ENCODE data around the gene STKLD1. TPM values are rescaled to one million over a fixed set of nuclear protein-coding genes. Genes with fewer than 3 reads are reported as not detected.

Gene STKLD1
- total RNA-seq, 2 experiments from 2014 or later, result 0.65 to 2.0 TPM

- H3K9me3 Mint-ChIP-seq, result no peaks in the 10 kb centered on the region
- ChIA-PET POLR2A (interaction anchor here (0.6 kb wide), 1 partner anchor 238 kb away, joined by 3 read pairs; no protein-coding TSS in a partner anchor), CTCF (interaction anchor here (1.2 to 1.5 kb wide), 2 partner anchors 11 to 19 kb away, joined by 3 to 4 read pairs; no protein-coding TSS in a partner anchor)
- H3K27ac Mint-ChIP-seq, result no peak overlapping the region
- H3K36me3 Mint-ChIP-seq (ENCODE audit: low read depth), result no peaks in the 10 kb centered on the region
- H3K27me3 Mint-ChIP-seq, result no peaks in the 10 kb centered on the region
- H3K4me3 Mint-ChIP-seq, result no peak overlapping the region
- no peak for DNase-seq
- H3K4me1 Mint-ChIP-seq, result no peaks in the 10 kb centered on the region
Measured at GRCh38 chr9:133397370-133397769, 21.2 kb downstream of the STKLD1 start.

DNA sequence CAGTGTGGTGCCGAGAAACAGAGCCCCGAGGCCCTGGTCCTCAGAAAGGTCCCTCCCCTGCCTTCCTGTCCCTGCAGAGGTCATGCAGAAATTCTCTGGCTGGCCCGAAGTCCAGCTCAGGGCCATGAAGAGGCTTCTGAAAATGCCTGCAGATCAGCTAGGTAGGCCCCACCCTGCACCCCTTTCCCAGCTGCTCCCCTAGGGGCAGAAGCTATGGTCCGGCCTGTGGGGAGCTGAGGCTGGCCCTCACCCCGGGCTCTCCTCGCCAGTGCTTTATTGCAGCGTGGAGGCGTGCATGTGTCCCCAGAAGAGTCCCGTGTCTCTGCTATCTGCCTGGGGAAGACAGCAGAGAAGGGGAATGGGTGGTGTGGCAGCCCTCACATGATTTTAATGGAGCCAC is 21.7 kb downstream of the STKLD1 start:
- H3K27ac Mint-ChIP-seq, result no peak overlapping the region
- H3K36me3 Mint-ChIP-seq (ENCODE audit: low read depth), result no peaks in the 10 kb centered on the region
- no peak overlapping the region for H3K4me3 Mint-ChIP-seq
- no peaks in the 10 kb centered on the region for H3K27me3 Mint-ChIP-seq
- no peak for DNase-seq
- ChIA-PET CTCF (interaction anchor here (0.7 to 1.5 kb wide), 3 partner anchors 11 to 115 kb away, joined by 3 to 4 read pairs (median 3); no protein-coding TSS in a partner anchor), POLR2A (no interaction called here)
- H3K9me3 Mint-ChIP-seq, result no peaks in the 10 kb centered on the region
- no peaks in the 10 kb centered on the region for H3K4me1 Mint-ChIP-seq

- H3K27me3 Mint-ChIP-seq, result no peaks in the 10 kb centered on the region
- no peak for DNase-seq
- CTCF ChIA-PET, result interaction anchor here (0.6 to 1.2 kb wide), 3 partner anchors 214 to 1875 kb away, joined by 3 to 4 read pairs (median 3); no protein-coding TSS in a partner anchor
- H3K36me3 Mint-ChIP-seq (ENCODE audit: low read depth), result peaks cover 5% of the 10 kb centered on the region
- H3K9me3 Mint-ChIP-seq, result no peaks in the 10 kb centered on the region
- no peak overlapping the region for H3K27ac Mint-ChIP-seq
- H3K4me1 Mint-ChIP-seq, result no peaks in the 10 kb centered on the region
- POLR2A ChIA-PET, result no interaction called here
- H3K4me3 Mint-ChIP-seq, result no peak overlapping the region
Measured at GRCh38 chr9:133400292-133400691, 24.1 kb downstream of the STKLD1 start.

DNA sequence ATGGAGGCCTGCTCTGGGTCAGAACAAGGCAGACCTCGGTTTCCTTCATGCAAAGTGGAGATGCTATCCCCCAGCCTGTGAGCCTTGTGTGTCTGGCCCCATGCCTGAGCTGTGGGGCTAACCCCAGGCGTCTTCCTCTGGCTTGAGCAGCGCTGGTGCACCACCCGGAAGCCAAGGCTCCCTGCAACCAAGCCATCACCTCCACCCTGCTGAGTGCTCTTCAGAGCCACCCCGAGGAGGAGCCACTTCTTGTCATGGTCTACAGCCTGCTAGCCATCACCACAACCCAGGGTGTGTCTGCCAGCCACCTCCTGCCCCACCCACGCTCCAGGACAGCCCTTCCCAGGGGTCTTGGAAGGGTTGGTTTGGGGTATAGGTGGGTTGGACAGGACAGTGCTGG is 25.4 kb downstream of the STKLD1 start:
- no peaks in the 10 kb centered on the region for H3K9me3 Mint-ChIP-seq
- CTCF ChIA-PET, result interaction anchor here (1.2 kb wide), 1 partner anchor 216 kb away, joined by 3 read pairs; no protein-coding TSS in a partner anchor
- no peak overlapping the region for H3K4me3 Mint-ChIP-seq
- no peaks in the 10 kb centered on the region for H3K4me1 Mint-ChIP-seq
- H3K36me3 Mint-ChIP-seq (ENCODE audit: low read depth), result peaks cover 6% of the 10 kb centered on the region
- no peak for DNase-seq
- H3K27me3 Mint-ChIP-seq, result no peaks in the 10 kb centered on the region
- no peak overlapping the region for H3K27ac Mint-ChIP-seq
- POLR2A ChIA-PET, result no interaction called here

GRCh38 chr9:133402689-133403088 is 26.5 kb downstream of the STKLD1 start:
- H3K4me1 Mint-ChIP-seq, result peaks cover 5% of the 10 kb centered on the region
- H3K27ac Mint-ChIP-seq, result no peak overlapping the region
- no peaks in the 10 kb centered on the region for H3K27me3 Mint-ChIP-seq
- CTCF ChIA-PET, result no interaction called here
- no peaks in the 10 kb centered on the region for H3K9me3 Mint-ChIP-seq
- DNase-seq, result no peak
- no peak overlapping the region for H3K4me3 Mint-ChIP-seq
- POLR2A ChIA-PET, result no interaction called here
- peaks cover 15% of the 10 kb centered on the region for H3K36me3 Mint-ChIP-seq (ENCODE audit: low read depth)

GRCh38 chr9:133403766-133404453 is 27.7 kb downstream of the STKLD1 start:
- Mint-ChIP-seq H3K27me3 (no peaks in the 10 kb centered on the region), H3K36me3 (ENCODE audit: low read depth) (peaks cover 18% of the 10 kb centered on the region), H3K4me3 (no peak overlapping the region), H3K9me3 (no peaks in the 10 kb centered on the region), H3K27ac (no peak overlapping the region), H3K4me1 (peaks cover 5% of the 10 kb centered on the region)
- CTCF ChIA-PET, result interaction anchor here (0.6 to 1.7 kb wide), 4 partner anchors 9 to 416 kb away, joined by 3 to 4 read pairs (median 4); no protein-coding TSS in a partner anchor
- POLR2A ChIA-PET, result no interaction called here
- peak; percentile 62 for DNase-seq

DNA sequence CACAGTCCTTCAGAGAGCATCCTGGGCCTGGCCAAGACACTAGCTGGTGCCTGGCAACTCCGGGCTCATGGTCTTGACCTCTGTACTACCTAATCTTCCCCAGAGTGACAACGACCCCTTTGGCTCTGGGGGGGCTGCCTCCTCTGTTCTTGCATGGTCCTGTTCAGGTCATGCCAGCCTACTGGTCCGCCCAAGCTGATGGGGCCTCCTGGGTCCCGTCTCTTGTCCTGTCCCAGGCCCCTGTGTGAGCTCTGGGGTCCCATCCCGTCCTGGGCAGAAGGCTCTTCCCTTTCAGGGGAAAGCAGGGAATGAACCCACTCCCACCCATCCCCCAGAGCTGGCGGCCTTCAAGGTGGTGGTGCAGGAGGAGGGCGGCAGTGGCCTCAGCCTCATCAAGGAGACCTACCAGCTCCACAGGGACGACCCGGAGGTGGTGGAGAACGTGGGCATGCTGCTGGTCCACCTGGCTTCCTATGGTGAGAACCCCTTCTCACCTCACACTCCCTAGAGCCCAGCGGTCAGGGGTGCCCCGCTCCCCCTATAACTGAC is 28.4 kb downstream of the STKLD1 start:
- H3K4me1 Mint-ChIP-seq, result peaks cover 5% of the 10 kb centered on the region
- H3K36me3 Mint-ChIP-seq (ENCODE audit: low read depth), result peaks cover 20% of the 10 kb centered on the region
- ChIA-PET CTCF (interaction anchor here (0.7 to 1.7 kb wide), 3 partner anchors 9 to 219 kb away, joined by 3 to 4 read pairs (median 4); no protein-coding TSS in a partner anchor), POLR2A (no interaction called here)
- no peak overlapping the region for H3K27ac Mint-ChIP-seq
- no peaks in the 10 kb centered on the region for H3K27me3 Mint-ChIP-seq
- no peak overlapping the region for H3K4me3 Mint-ChIP-seq
- no peaks in the 10 kb centered on the region for H3K9me3 Mint-ChIP-seq
- DNase-seq, result no peak

DNA sequence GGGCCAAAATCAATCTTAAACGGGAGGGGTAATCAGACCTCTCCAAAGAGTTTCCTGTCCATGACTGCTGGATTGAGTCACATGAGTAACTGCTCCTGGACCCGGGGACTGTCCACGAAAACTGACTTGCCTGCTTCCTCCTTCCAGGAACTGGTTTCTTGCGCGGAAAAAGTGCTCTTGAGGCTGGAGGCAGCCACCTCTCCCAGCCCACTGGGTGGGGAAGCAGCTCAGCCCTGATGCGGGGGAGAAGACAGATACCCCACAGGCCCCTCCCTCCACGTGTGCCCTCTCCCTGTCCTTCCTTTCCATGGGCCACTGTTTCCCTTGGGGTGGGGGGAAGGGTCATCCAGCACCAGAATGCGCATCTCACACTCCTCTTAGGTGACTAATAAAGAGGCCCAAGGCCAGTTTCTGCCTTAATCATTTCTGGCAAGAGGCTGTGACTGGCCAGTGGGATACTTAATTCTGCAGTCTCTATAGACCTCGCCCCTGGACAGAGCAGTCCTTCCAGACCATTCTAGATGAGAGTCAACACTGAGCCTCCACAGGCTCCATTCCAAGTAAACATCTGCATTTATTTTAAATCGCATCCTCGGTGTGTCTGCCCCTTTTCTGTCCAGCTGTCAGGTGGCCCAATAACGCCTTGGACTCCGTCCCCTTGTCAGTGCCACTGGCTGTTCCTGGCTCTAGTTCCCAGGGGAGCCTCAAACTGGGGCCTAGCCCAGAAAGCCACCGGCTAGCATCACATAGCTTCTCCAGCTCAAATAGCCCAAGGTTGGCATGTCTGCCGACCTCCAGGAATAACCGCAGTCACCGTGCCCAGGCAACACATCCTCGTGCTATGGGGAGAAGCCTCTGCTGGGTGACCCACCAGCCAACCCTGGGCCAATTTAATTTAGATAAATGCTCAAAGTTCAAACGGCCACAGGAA is 29.6 kb downstream of the STKLD1 start:
- ChIA-PET POLR2A (no interaction called here), CTCF (interaction anchor here (0.6 to 1.7 kb wide), 4 partner anchors 10 to 220 kb away, joined by 3 to 4 read pairs (median 3); no protein-coding TSS in a partner anchor)
- H3K4me3 Mint-ChIP-seq, result no peak overlapping the region
- no peaks in the 10 kb centered on the region for H3K9me3 Mint-ChIP-seq
- no peak for DNase-seq
- H3K27ac Mint-ChIP-seq, result no peak overlapping the region
- peaks cover 5% of the 10 kb centered on the region for H3K4me1 Mint-ChIP-seq
- H3K27me3 Mint-ChIP-seq, result no peaks in the 10 kb centered on the region
- peaks cover 31% of the 10 kb centered on the region for H3K36me3 Mint-ChIP-seq (ENCODE audit: low read depth)

- no peaks in the 10 kb centered on the region for H3K9me3 Mint-ChIP-seq
- peaks cover 5% of the 10 kb centered on the region for H3K4me1 Mint-ChIP-seq
- no peak overlapping the region for H3K4me3 Mint-ChIP-seq
- peaks cover 34% of the 10 kb centered on the region for H3K36me3 Mint-ChIP-seq (ENCODE audit: low read depth)
- peak overlapping the region; percentile 57 for H3K27ac Mint-ChIP-seq
- ChIA-PET CTCF (interaction anchor here (0.6 to 0.7 kb wide), 2 partner anchors 9 to 54 kb away, joined by 3 read pairs; no protein-coding TSS in a partner anchor), POLR2A (no interaction called here)
- no peaks in the 10 kb centered on the region for H3K27me3 Mint-ChIP-seq
- DNase-seq, result peak; percentile 77
Measured at GRCh38 chr9:133406480-133407307, 30.5 kb downstream of the STKLD1 start.

GRCh38 chr9:133408042-133408441 is 31.9 kb downstream of the STKLD1 start:
- CTCF ChIA-PET, result no interaction called here
- Mint-ChIP-seq H3K4me1 (peaks cover 5% of the 10 kb centered on the region), H3K4me3 (no peak overlapping the region), H3K27me3 (no peaks in the 10 kb centered on the region), H3K36me3 (ENCODE audit: low read depth) (peaks cover 42% of the 10 kb centered on the region), H3K9me3 (no peaks in the 10 kb centered on the region), H3K27ac (no peak overlapping the region)
- no peak for DNase-seq
- POLR2A ChIA-PET, result no interaction called here

GRCh38 chr9:133415170-133415569 is 39.0 kb downstream of the STKLD1 start:
- POLR2A ChIA-PET, result no interaction called here
- Mint-ChIP-seq H3K9me3 (no peaks in the 10 kb centered on the region), H3K27me3 (no peaks in the 10 kb centered on the region), H3K36me3 (ENCODE audit: low read depth) (peaks cover 39% of the 10 kb centered on the region), H3K4me1 (peaks cover 47% of the 10 kb centered on the region), H3K27ac (no peak overlapping the region), H3K4me3 (no peak overlapping the region)
- no peak for DNase-seq
- CTCF ChIA-PET, result interaction anchor here (0.6 to 1.5 kb wide), 2 partner anchors 9 to 229 kb away, joined by 3 read pairs; no protein-coding TSS in a partner anchor
